GM23338 (cell line): ENCODE data around the gene IL4I1. TPM values are rescaled to one million over a fixed set of nuclear protein-coding genes. Genes with fewer than 3 reads are reported as not detected.
A peak's percentile ranks its signal among the peaks of the same experiment; 100 is the strongest.

Source experiments
- ATAC-seq: fragments of 200-7000 bp; cut with Tn5 transposase; 3 replicates; pipeline ENCODE4 v1.9.1; 2020
- DNase-seq: peaks from one replicate; pipeline ENCODE4 v3.0.0-alpha.2; 2015; ENCODE audit warnings: low spot score
- H2AFZ ChIP-seq: fragments of 200-600 bp; sonication (generic); 2 replicates; pipeline ENCODE4 v1.8.0; 2016; ENCODE audit warnings: antibody characterized with exemption, mild to moderate bottlenecking, moderate library complexity
- H3F3A ChIP-seq: fragments of 200-600 bp; sonication (generic); replicated peaks from 2 replicates; pipeline ENCODE4 v1.8.0; 2017; ENCODE audit warnings: antibody characterized with exemption, mixed run types, low read depth
- H3K27ac ChIP-seq: fragments of 200-600 bp; sonication (generic); 2 replicates; pipeline ENCODE4 v1.6.1; 2016; ENCODE audit warnings: low read depth
- H3K27me3 ChIP-seq: fragments of 200-600 bp; sonication (generic); 2 replicates; pipeline ENCODE4 v1.8.0; 2016; ENCODE audit warnings: mild to moderate bottlenecking, mixed run types, moderate library complexity; ENCODE audit not compliant: insufficient read depth
- H3K36me3 ChIP-seq: fragments of 200-600 bp; sonication (generic); 2 replicates; pipeline ENCODE4 v1.8.0; 2016; ENCODE audit warnings: mild to moderate bottlenecking; ENCODE audit not compliant: insufficient read depth
- H3K4me1 ChIP-seq: fragments of 200-600 bp; sonication (generic); 2 replicates; pipeline ENCODE4 v1.8.0; 2016; ENCODE audit warnings: mild to moderate bottlenecking, moderate library complexity; ENCODE audit not compliant: insufficient read depth
- H3K4me2 ChIP-seq: fragments of 200-600 bp; sonication (generic); 2 replicates; pipeline ENCODE4 v1.7.1; 2017; ENCODE audit warnings: mixed run types
- H3K4me3 ChIP-seq: fragments of 200-600 bp; sonication (generic); 2 replicates; pipeline ENCODE4 v1.6.1; 2016; ENCODE audit warnings: mixed run types
- H3K79me2 ChIP-seq: fragments of 200-600 bp; sonication (generic); replicated peaks from 2 replicates; pipeline ENCODE4 v1.8.0; 2017; ENCODE audit warnings: mild to moderate bottlenecking; ENCODE audit not compliant: insufficient read depth
- H3K9me2 ChIP-seq: fragments of 200-600 bp; sonication (generic); 2 replicates; pipeline ENCODE4 v1.8.0; 2017; ENCODE audit not compliant: insufficient read depth
- H4K20me1 ChIP-seq: fragments of 200-600 bp; sonication (generic); replicated peaks from 2 replicates; pipeline ENCODE4 v1.8.0; 2017; ENCODE audit warnings: mild to moderate bottlenecking; ENCODE audit not compliant: insufficient read depth
- H3K27ac Mint-ChIP-seq: 2 replicates; pipeline ENCODE4 v1.8.0; 2020; ENCODE audit warnings: inconsistent platforms, mild to moderate bottlenecking, moderate library complexity, mixed read lengths
- H3K27me3 Mint-ChIP-seq: 3 replicates; pipeline ENCODE4 v1.8.0; 2022; ENCODE audit warnings: low read depth, mild to moderate bottlenecking, moderate library complexity, mixed read lengths, inconsistent platforms; ENCODE audit not compliant: insufficient read depth, poor library complexity
- H3K36me3 Mint-ChIP-seq: 3 replicates; pipeline ENCODE4 v1.8.0; 2021; ENCODE audit warnings: low read depth, mild to moderate bottlenecking, inconsistent platforms, moderate library complexity, mixed read lengths
- H3K4me1 Mint-ChIP-seq: 3 replicates; pipeline ENCODE4 v1.8.0; 2020; ENCODE audit warnings: mild to moderate bottlenecking, inconsistent platforms, mixed read lengths
- H3K4me3 Mint-ChIP-seq: 3 replicates; pipeline ENCODE4 v1.8.0; 2021; ENCODE audit warnings: moderate library complexity, mild to moderate bottlenecking, inconsistent platforms, mixed read lengths
- H3K9me3 Mint-ChIP-seq: 3 replicates; pipeline ENCODE4 v1.8.0; 2020; ENCODE audit warnings: moderate library complexity, mild to moderate bottlenecking, inconsistent platforms, mixed read lengths
- EZH2phosphoT487 ChIP-seq: fragments of 200-600 bp; sonication (generic); IDR thresholded peaks from one replicate; pipeline ENCODE4 v1.8.1; 2018; ENCODE audit warnings: antibody characterized with exemption; ENCODE audit not compliant: unreplicated experiment
- JUNB ChIP-seq: IDR thresholded peaks from one replicate; pipeline ENCODE4 v1.6.1; 2016; ENCODE audit warnings: antibody characterized with exemption; ENCODE audit not compliant: unreplicated experiment
- NANOG ChIP-seq: IDR thresholded peaks from 2 replicates; pipeline ENCODE4 v1.6.1; 2016; ENCODE audit warnings: antibody characterized with exemption, borderline replicate concordance
- POLR2AphosphoS5 ChIP-seq: IDR thresholded peaks from 2 replicates; pipeline ENCODE4 v1.6.1; 2016; ENCODE audit warnings: antibody characterized with exemption, low read depth
- STAT1 ChIP-seq: IDR thresholded peaks from one replicate; pipeline ENCODE4 v1.6.1; 2016; ENCODE audit warnings: antibody characterized with exemption; ENCODE audit not compliant: unreplicated experiment
- polyA plus RNA-seq: library from polyadenylated mRNA; unstranded; fragments of >200 nt; fragmentation: Nextera tagmentation; extraction: Ambion mirVana; gene quantifications from 2 replicates; pipeline ENCODE4 v1.2.1, GENCODE V29; 2016
- total RNA-seq: library from RNA; depleted of rRNA; stranded (reverse); fragments of >200 nt; shearing (Covaris generic); gene quantifications from 2 replicates; pipeline ENCODE4 v1.2.3, GENCODE V29; 2014
- TF ChIP-seq, protein P1 (sequence below), 2 experiments: fragments of 200-600 bp in 1 of 2; sonication (generic) in 1 of 2; conservative IDR thresholded peaks; 2 replicates each; pipeline versions ENCODE4 v1.5.1 to v1.6.1; 2016 to 2017; ENCODE audit warnings: antibody characterized with exemption in 2 of 2, low read depth in 2 of 2, mild to moderate bottlenecking in 2 of 2, moderate library complexity in 1 of 2
- TF ChIP-seq, protein P2 (sequence below): IDR thresholded peaks from 2 replicates; pipeline ENCODE4 v1.6.1; 2016; ENCODE audit warnings: antibody characterized with exemption
- TF ChIP-seq, protein P3 (sequence below): fragments of 250-450 bp; sonication (Bioruptor Pico); IDR thresholded peaks from 2 replicates; pipeline ENCODE4 v1.5.0; 2020; ENCODE audit warnings: mild to moderate bottlenecking, moderate library complexity

IL4I1 gene
- total and polyA plus RNA-seq, 2 experiments from 2014 or later = 0.60 to 0.69 TPM

DNA sequence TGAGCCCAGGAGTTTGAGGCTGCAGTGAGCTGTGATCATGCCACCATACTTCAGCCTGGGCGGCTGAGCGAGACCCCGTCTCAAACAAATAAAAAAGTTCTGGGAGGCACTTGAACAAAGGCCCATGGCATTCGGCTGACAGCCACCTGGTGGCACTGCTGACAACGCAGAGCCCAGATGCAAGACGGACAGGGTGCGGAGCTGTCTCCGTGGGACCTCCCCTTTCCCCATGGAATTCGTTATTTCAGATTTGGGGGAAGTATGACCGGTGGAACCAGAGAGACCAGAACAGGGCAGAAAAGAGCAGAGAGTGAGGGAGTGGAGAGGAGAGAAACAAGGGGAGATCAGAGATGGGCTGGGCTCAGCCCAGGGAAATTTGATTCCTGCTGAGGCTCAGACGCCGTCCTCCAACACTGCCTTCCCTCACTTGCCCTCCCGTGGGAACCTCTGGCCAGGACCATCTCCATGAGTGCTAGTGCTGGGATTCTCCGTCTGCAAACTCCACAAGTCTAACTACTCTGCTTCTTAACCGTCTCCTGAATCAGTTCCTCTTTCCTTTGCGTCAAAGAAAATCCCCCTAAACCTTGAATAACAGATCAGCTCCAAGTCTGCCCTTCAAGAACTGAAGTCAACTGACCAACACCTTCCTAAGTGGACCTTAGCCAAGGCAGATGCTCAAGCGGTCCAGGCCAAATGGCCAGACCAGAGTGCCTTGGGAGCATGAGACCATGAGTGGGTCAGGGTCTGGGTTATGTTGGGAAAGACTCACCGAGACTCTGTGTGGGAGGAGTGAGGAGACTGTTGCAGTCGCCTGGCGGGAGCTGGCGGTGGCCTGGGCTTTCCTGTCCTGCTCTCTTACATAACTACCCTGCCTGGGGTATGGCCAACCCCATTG is 20.4 kb upstream of the IL4I1 start:
- TF ChIP-seq, protein P1, sequence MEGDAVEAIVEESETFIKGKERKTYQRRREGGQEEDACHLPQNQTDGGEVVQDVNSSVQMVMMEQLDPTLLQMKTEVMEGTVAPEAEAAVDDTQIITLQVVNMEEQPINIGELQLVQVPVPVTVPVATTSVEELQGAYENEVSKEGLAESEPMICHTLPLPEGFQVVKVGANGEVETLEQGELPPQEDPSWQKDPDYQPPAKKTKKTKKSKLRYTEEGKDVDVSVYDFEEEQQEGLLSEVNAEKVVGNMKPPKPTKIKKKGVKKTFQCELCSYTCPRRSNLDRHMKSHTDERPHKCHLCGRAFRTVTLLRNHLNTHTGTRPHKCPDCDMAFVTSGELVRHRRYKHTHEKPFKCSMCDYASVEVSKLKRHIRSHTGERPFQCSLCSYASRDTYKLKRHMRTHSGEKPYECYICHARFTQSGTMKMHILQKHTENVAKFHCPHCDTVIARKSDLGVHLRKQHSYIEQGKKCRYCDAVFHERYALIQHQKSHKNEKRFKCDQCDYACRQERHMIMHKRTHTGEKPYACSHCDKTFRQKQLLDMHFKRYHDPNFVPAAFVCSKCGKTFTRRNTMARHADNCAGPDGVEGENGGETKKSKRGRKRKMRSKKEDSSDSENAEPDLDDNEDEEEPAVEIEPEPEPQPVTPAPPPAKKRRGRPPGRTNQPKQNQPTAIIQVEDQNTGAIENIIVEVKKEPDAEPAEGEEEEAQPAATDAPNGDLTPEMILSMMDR (conservative IDR thresholded peaks at IDR 0.05; ENCODE audit: low read depth in 2 of 2) = peak; percentile 56 to 59
- TF ChIP-seq POLR2AphosphoS5 = no peak
- no peak overlapping the region for H3K4me3 ChIP-seq
- H3K27me3 ChIP-seq = no peaks in the 10 kb centered on the region
- peaks cover 2% of the 10 kb centered on the region; the same call in 1 of the 2 replicates for H3K4me1 ChIP-seq
- H3K27ac ChIP-seq = no peak overlapping the region
- no peaks in the 10 kb centered on the region for H3K9me2 ChIP-seq
- H3K4me1 Mint-ChIP-seq = peaks cover 26% of the 10 kb centered on the region
- H3K4me3 Mint-ChIP-seq = no peak overlapping the region
- H3K27ac Mint-ChIP-seq = peak overlapping the region; percentile 52; the same call in 1 of the 2 replicates
- H3F3A ChIP-seq = 0 out of 2 replicates have a peak, but pooled peaks cover 15% of the 10 kb centered on the region
- peaks cover 29% of the 10 kb centered on the region for H3K27me3 Mint-ChIP-seq
- no peak overlapping the region for H3K4me2 ChIP-seq
- peaks cover 84% of the 10 kb centered on the region for H3K79me2 ChIP-seq
- peaks cover 7% of the 10 kb centered on the region; the same call in 1 of the 2 replicates for H3K36me3 ChIP-seq
- ATAC-seq = peak; percentile 45
- peaks cover 74% of the 10 kb centered on the region for H4K20me1 ChIP-seq
- peaks cover 82% of the 10 kb centered on the region for H3K36me3 Mint-ChIP-seq
- peaks cover 5% of the 10 kb centered on the region for H3K9me3 Mint-ChIP-seq
- H2AFZ ChIP-seq = no peak overlapping the region
- DNase-seq = peak; percentile 66

DNA sequence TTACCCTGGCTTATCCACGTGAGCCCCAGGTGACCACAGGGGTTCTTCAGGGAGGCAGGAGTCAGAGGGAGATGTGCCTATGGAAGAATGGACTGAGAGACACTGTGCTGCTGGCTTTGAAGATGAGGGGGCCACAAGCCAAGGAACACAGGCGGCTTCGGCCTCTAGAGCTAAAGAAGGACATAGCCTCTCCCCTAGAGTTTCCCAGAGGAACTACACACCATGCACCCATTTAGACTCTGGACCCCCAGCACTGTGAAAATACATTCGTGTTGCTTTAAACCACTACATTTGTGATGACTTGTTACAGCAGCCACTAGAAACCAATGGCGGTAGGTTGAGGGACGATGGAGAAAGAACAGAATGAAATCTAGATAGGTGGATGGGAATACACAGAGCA is 18.6 kb upstream of the IL4I1 start:
- H3K27ac ChIP-seq = no peak overlapping the region
- H3K4me3 Mint-ChIP-seq = no peak overlapping the region; the same call in 2 of the 3 replicates
- H2AFZ ChIP-seq = no peak overlapping the region
- ATAC-seq (no peak), DNase-seq (no peak)
- peaks cover 17% of the 10 kb centered on the region for H3K27me3 Mint-ChIP-seq
- no peak overlapping the region for H3K4me2 ChIP-seq
- H3K9me2 ChIP-seq = no peaks in the 10 kb centered on the region
- H3K4me1 Mint-ChIP-seq = peaks cover 11% of the 10 kb centered on the region
- 0 out of 2 replicates have a peak, but pooled peaks cover 22% of the 10 kb centered on the region for H3F3A ChIP-seq
- H3K79me2 ChIP-seq = peaks cover 68% of the 10 kb centered on the region
- H3K4me1 ChIP-seq = no peaks in the 10 kb centered on the region
- H3K27ac Mint-ChIP-seq = no peak overlapping the region
- TF ChIP-seq JUNB (no peak), EZH2phosphoT487 (no peak), STAT1 (no peak), NANOG (no peak)
- TF ChIP-seq, protein P2, sequence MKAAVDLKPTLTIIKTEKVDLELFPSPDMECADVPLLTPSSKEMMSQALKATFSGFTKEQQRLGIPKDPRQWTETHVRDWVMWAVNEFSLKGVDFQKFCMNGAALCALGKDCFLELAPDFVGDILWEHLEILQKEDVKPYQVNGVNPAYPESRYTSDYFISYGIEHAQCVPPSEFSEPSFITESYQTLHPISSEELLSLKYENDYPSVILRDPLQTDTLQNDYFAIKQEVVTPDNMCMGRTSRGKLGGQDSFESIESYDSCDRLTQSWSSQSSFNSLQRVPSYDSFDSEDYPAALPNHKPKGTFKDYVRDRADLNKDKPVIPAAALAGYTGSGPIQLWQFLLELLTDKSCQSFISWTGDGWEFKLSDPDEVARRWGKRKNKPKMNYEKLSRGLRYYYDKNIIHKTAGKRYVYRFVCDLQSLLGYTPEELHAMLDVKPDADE = no peak
- TF ChIP-seq, protein P1 (conservative IDR thresholded peaks at IDR 0.05; ENCODE audit: low read depth in 2 of 2) = peak; percentile 11 to 46; a peak in 2 of 4 replicates
- TF ChIP-seq, protein P3, sequence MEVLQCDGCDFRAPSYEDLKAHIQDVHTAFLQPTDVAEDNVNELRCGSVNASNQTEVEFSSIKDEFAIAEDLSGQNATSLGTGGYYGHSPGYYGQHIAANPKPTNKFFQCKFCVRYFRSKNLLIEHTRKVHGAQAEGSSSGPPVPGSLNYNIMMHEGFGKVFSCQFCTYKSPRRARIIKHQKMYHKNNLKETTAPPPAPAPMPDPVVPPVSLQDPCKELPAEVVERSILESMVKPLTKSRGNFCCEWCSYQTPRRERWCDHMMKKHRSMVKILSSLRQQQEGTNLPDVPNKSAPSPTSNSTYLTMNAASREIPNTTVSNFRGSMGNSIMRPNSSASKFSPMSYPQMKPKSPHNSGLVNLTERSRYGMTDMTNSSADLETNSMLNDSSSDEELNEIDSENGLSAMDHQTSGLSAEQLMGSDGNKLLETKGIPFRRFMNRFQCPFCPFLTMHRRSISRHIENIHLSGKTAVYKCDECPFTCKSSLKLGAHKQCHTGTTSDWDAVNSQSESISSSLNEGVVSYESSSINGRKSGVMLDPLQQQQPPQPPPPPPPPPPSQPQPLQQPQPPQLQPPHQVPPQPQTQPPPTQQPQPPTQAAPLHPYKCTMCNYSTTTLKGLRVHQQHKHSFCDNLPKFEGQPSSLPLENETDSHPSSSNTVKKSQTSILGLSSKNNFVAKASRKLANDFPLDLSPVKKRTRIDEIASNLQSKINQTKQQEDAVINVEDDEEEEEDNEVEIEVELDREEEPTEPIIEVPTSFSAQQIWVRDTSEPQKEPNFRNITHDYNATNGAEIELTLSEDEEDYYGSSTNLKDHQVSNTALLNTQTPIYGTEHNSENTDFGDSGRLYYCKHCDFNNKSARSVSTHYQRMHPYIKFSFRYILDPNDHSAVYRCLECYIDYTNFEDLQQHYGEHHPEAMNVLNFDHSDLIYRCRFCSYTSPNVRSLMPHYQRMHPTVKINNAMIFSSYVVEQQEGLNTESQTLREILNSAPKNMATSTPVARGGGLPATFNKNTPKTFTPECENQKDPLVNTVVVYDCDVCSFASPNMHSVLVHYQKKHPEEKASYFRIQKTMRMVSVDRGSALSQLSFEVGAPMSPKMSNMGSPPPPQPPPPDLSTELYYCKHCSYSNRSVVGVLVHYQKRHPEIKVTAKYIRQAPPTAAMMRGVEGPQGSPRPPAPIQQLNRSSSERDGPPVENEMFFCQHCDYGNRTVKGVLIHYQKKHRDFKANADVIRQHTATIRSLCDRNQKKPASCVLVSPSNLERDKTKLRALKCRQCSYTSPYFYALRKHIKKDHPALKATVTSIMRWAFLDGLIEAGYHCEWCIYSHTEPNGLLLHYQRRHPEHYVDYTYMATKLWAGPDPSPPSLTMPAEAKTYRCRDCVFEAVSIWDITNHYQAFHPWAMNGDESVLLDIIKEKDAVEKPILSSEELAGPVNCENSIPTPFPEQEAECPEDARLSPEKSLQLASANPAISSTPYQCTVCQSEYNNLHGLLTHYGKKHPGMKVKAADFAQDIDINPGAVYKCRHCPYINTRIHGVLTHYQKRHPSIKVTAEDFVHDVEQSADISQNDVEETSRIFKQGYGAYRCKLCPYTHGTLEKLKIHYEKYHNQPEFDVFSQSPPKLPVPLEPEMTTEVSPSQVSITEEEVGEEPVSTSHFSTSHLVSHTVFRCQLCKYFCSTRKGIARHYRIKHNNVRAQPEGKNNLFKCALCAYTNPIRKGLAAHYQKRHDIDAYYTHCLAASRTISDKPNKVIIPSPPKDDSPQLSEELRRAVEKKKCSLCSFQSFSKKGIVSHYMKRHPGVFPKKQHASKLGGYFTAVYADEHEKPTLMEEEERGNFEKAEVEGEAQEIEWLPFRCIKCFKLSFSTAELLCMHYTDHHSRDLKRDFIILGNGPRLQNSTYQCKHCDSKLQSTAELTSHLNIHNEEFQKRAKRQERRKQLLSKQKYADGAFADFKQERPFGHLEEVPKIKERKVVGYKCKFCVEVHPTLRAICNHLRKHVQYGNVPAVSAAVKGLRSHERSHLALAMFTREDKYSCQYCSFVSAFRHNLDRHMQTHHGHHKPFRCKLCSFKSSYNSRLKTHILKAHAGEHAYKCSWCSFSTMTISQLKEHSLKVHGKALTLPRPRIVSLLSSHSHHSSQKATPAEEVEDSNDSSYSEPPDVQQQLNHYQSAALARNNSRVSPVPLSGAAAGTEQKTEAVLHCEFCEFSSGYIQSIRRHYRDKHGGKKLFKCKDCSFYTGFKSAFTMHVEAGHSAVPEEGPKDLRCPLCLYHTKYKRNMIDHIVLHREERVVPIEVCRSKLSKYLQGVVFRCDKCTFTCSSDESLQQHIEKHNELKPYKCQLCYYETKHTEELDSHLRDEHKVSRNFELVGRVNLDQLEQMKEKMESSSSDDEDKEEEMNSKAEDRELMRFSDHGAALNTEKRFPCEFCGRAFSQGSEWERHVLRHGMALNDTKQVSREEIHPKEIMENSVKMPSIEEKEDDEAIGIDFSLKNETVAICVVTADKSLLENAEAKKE = no peak
- peaks cover 78% of the 10 kb centered on the region for H3K36me3 Mint-ChIP-seq
- H3K9me3 Mint-ChIP-seq = peaks cover 5% of the 10 kb centered on the region
- no peaks in the 10 kb centered on the region for H3K27me3 ChIP-seq
- no peak overlapping the region for H3K4me3 ChIP-seq
- H4K20me1 ChIP-seq = peaks cover 72% of the 10 kb centered on the region
- H3K36me3 ChIP-seq = peaks cover 7% of the 10 kb centered on the region; the same call in 1 of the 2 replicates
